Measurements from ENCODE around the gene MAP4K3.
A peak's percentile ranks its signal among the peaks of the same experiment; 100 is the strongest.
"Not testable (repeated sequence)": the region's sequence is repeated elsewhere in the genome, so short reads cannot be mapped to it uniquely, and the experiment has no call there.

MAP4K3 gene

DNA sequence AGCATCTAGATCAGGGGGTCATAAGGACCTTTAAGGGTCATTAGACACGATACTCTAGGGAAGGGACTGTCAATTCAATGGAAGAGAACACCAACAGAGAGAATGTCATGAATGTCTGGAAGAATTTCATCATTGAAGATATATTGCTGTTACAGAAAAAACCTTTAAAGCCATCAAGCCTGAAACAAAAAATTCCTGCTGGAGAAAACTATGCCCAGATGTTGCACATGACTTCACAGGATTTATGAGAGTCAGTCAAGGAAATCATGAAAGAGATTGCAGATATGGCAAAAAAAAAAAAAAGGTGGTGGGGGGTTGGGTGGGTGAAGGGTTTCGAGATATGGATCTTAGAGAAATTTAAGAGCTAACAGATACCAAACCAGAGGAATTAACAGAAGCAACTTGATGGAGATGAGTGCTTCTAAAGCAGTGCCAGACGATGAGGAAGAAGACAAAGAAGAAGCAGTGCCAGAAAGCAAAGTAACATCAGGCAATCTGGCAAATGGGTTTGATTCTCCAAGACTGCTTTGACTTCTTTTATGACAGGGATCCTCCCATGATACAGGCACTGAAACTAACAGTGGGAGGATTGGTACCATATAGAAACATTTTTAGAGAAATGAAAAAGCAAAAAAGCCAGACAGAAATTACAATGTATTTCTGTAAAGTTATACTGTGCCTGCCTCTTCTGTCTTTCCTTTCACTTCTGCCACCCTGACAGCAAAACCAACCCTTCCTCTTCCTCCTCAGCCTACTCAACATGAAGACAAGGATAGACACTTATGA, 28.5 kb downstream of the MAP4K3 start:
- DNase-seq (ENCODE audit: low spot score) = no peak

DNA sequence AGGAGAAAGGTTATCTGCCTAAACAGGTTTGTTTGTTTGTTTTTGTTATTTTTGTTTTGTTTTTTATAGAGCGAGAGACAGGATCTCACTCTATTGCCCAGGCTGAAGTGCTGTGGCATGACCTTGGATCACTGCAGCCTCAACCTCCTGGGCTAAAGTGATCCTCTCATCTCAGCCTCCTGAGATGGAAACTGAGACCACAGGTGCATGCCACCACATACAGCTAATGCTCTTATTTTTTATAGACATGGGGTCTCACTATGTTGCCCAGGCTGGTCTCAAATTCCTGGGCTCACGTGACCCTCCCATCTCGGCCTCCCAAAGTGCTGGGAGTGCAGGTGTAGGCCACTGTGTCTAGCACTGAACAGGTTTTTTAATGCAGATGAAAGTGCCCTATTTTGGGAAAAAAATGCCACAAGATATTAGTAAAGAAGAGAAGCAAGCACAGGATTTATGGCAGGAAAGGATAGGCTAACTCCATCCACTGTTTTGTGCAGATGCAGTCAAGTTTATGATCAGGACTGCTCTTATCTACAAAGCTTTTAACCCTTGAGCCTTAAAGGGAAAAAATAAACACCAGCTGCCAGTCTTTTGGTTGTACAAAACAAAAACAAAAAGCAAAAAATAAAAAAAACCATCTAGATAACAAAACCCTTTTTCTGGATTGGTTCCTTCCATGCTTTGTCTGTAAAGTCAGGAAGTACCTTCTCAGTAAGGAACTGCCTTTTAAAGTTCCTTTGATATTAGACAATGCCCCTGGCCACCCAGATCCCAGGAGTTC, 29.4 kb downstream of the MAP4K3 start:
- DNase-seq (ENCODE audit: low spot score) = no peak

GRCh38 chr2:39405364-39405763, 31.7 kb downstream of the MAP4K3 start:
- no peak for DNase-seq (ENCODE audit: low spot score)

- DNase-seq (ENCODE audit: low spot score) = no peak
Measured at GRCh38 chr2:39403311-39403710, 33.8 kb downstream of the MAP4K3 start.

GRCh38 chr2:39401319-39401718, 35.8 kb downstream of the MAP4K3 start:
- no peak for DNase-seq (ENCODE audit: low spot score)

DNA sequence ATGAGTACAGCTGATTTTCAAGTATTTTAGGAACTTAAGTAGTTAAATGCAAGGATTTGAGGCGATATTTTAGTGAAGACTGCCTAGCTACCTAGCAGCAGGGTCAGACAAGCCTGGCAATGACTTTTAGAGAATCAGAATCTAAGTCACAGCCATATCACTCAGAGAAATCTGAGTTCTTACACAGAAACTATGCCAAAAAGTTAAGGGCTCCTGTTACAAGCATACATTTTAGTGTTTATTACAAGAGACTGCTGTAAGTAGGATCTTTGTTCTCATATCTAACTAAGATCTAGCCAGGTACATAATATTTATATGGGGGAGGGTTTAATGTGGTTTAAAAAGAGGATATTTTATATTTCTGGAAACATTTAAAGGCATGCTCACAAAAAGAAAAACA, 37.5 kb downstream of the MAP4K3 start:
- no peak for DNase-seq (ENCODE audit: low spot score)

GRCh38 chr2:39395313-39395712, 41.8 kb downstream of the MAP4K3 start:
- DNase-seq (ENCODE audit: low spot score) = no peak

GRCh38 chr2:39394516-39394961, 42.5 kb downstream of the MAP4K3 start:
- DNase-seq (ENCODE audit: low spot score) = no peak

- DNase-seq (ENCODE audit: low spot score) = no peak
Measured at GRCh38 chr2:39392672-39393071, 44.4 kb downstream of the MAP4K3 start.

GRCh38 chr2:39390216-39390615, 46.9 kb downstream of the MAP4K3 start:
- no peak for DNase-seq (ENCODE audit: low spot score)

DNA sequence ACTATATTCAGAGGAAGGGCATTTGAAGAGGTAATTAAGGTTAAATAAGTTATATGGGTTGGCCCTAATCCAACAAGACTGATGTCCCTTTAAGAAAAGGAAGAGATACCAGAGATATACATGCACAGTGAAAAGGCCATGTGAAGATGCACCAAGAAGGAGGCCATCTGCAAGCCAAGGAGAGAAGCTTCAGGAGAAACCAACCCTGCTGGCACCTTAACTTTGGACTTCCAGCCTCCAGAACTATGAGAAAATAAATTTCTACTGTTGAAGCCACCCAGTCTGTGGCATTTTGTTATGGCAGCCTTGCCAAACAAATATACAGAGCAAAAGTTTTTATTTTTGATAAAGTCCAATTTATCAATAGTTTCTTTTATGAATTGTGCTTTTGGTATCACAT, 51.0 kb downstream of the MAP4K3 start:
- no peak for DNase-seq (ENCODE audit: low spot score)

DNA sequence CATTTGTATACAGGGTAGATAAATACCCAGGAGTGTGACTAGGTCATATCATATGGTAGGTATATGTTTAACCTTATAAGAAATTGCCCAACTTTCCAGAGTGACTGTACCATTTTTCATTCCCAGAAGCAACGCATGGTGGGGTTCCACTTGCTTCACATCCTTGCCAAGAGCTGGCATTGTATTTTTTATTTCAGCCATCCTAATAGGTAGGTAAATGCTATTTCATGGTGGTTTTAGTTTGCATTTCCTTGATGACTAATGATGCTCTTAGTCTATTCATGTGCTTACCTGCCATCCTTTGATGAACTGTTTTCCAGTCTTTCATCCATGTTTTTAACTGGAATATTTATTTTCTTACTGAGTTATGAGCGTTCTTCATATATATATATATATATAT, 51.9 kb downstream of the MAP4K3 start:
- DNase-seq (ENCODE audit: low spot score) = no peak

- not testable (repeated sequence) for DNase-seq (ENCODE audit: low spot score)
Measured at GRCh38 chr2:39384071-39384470, 53.0 kb downstream of the MAP4K3 start.

DNA sequence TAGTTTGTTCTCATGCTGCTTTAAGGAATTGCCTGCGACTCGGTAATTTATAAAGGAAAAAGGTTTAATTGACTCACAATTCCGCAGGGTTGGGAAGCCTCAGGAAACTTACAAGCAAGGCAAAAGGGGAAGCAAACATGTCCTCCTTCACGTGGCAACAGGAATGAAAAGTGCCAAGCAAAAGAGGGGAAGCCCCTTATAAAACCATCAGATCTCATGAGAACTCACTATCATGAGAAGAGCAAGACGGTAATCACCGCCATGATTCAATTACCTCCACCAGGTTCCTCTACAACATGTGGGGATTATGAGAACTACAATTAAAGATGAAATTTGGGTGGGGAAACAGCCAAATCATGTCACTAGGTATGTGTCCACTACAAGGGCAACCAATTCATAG, 53.9 kb downstream of the MAP4K3 start:
- no peak for DNase-seq (ENCODE audit: low spot score)

- no peak for DNase-seq (ENCODE audit: low spot score)
Measured at GRCh38 chr2:39381653-39382052, 55.4 kb downstream of the MAP4K3 start.

- DNase-seq (ENCODE audit: low spot score) = no peak
Measured at GRCh38 chr2:39380525-39381150, 56.4 kb downstream of the MAP4K3 start.

GRCh38 chr2:39379643-39380524, 57.2 kb downstream of the MAP4K3 start:
- peak; percentile 93 for DNase-seq (ENCODE audit: low spot score)

DNA sequence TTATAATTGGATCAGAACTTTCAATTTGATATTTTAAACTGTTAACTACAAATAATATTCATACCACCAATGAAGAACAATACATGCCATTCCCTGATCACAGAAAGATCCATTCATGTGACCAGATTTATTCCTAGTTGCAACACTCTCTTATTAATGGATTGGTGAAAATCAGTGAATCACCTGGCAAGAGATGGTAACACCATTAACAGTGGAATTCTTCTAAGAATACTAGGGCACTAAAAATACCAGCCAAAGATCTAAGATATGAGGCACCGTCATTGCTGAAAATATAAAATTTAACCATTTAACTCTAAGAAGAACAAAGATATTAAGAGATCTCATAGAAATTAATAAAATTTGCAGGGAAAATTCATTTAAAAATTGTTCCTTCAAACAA, 58.1 kb downstream of the MAP4K3 start:
- DNase-seq (ENCODE audit: low spot score) = no peak

GRCh38 chr2:39377226-39377939, 59.7 kb downstream of the MAP4K3 start:
- no peak for DNase-seq (ENCODE audit: low spot score)

GRCh38 chr2:39375917-39376316, 61.2 kb downstream of the MAP4K3 start:
- DNase-seq (ENCODE audit: low spot score) = no peak

- DNase-seq (ENCODE audit: low spot score) = no peak
Measured at GRCh38 chr2:39373181-39373802, 63.8 kb downstream of the MAP4K3 start.
